GM21576 (cell line): ENCODE data around the gene MS4A2.
"Not testable (repeated sequence)": the region's sequence is repeated elsewhere in the genome, so short reads cannot be mapped to it uniquely, and the experiment has no call there.

Experiments
- ATAC-seq: cut with Tn5 transposase; IDR thresholded peaks from one replicate; pipeline ENCODE4 v1.9.1; 2021; ENCODE audit warnings: mild to moderate bottlenecking, moderate library complexity; ENCODE audit not compliant: unreplicated experiment

The MS4A2 gene

GRCh38 chr11:60088364-60088763, at the start of gene MS4A2:
MS4A2 (plus strand) TSS chr11:60088664; CDS start chr11:60088766, 102 bp downstream.
- ATAC-seq, result no peak

- no peak for ATAC-seq
Measured at GRCh38 chr11:60040109-60040508, 48.4 kb upstream of the MS4A2 start, which contains the start of gene OOSP2. OOSP2 (plus strand) TSS chr11:60040409; CDS start chr11:60040460, 51 bp downstream.

GRCh38 chr11:60050422-60050821, 38.0 kb upstream of the MS4A2 start:
- not testable (repeated sequence) for ATAC-seq

- ATAC-seq, result not testable (repeated sequence)
Measured at GRCh38 chr11:60050839-60051238, 37.6 kb upstream of the MS4A2 start.

- ATAC-seq, result no peak
Measured at GRCh38 chr11:60056349-60056969, 32.0 kb upstream of the MS4A2 start, which contains the start of gene MS4A3. MS4A3 (plus strand) TSS chr11:60056665; CDS start chr11:60061161, 4,496 bp downstream.

GRCh38 chr11:60059052-60059451, 29.4 kb upstream of the MS4A2 start:
- no peak for ATAC-seq

- ATAC-seq, result no peak
Measured at GRCh38 chr11:60059521-60060240, 28.8 kb upstream of the MS4A2 start.

- ATAC-seq, result no peak
Measured at GRCh38 chr11:60064111-60064510, 24.4 kb upstream of the MS4A2 start.

GRCh38 chr11:60065801-60066200, 22.7 kb upstream of the MS4A2 start:
- no peak for ATAC-seq

GRCh38 chr11:60069450-60069849, 19.0 kb upstream of the MS4A2 start:
- no peak for ATAC-seq

- not testable (repeated sequence) for ATAC-seq
Measured at GRCh38 chr11:60071644-60072043, 16.8 kb upstream of the MS4A2 start.

GRCh38 chr11:60077216-60077817, 11.1 kb upstream of the MS4A2 start:
- no peak for ATAC-seq

GRCh38 chr11:60077981-60078380, 10.5 kb upstream of the MS4A2 start:
- no peak for ATAC-seq

- ATAC-seq, result no peak
Measured at GRCh38 chr11:60078745-60079144, 9.7 kb upstream of the MS4A2 start.

- no peak for ATAC-seq
Measured at GRCh38 chr11:60080535-60080934, 7.9 kb upstream of the MS4A2 start.

- no peak for ATAC-seq
Measured at GRCh38 chr11:60084631-60085273, 3.7 kb upstream of the MS4A2 start.

- no peak for ATAC-seq
Measured at GRCh38 chr11:60085909-60086308, 2.6 kb upstream of the MS4A2 start.

GRCh38 chr11:60087239-60087638, 1.2 kb upstream of the MS4A2 start:
- ATAC-seq, result no peak

GRCh38 chr11:60095477-60096120, 7.1 kb downstream of the MS4A2 start:
- no peak for ATAC-seq

- no peak for ATAC-seq
Measured at GRCh38 chr11:60097189-60097588, 8.7 kb downstream of the MS4A2 start.

- ATAC-seq, result no peak
Measured at GRCh38 chr11:60098508-60098907, 10.0 kb downstream of the MS4A2 start.
